Activated naive CD4-positive, alpha-beta T cell treated with anti-CD3 and anti-CD28 coated beads, Interleukin-2, amount 10 ng/mL, durations not matched to agents 7 days and 5 days (primary cell): ENCODE data around the gene BUD13.
"Not testable (repeated sequence)": the region's sequence is repeated elsewhere in the genome, so short reads cannot be mapped to it uniquely, and the experiment has no call there.

ENCODE experiments used
- CTCF ChIA-PET: fragments of 350-600 bp; sonication (Branson Sonifier 250); formaldehyde crosslinking; loops from one replicate; lab custom pipeline; 2021; ENCODE audit warnings: antibody characterized with exemption; lab: Charles Lee
- DNase-seq: peaks from one replicate; pipeline ENCODE4 v3.0.0-alpha.2; 2020
- H3K27ac Mint-ChIP-seq: one replicate; pipeline ENCODE4 v1.8.0; 2021; ENCODE audit warnings: mild to moderate bottlenecking, moderate library complexity, mixed read lengths
- H3K27me3 Mint-ChIP-seq: one replicate; pipeline ENCODE4 v1.8.0; 2021; ENCODE audit warnings: mild to moderate bottlenecking, mixed read lengths
- H3K36me3 Mint-ChIP-seq: one replicate; pipeline ENCODE4 v1.8.0; 2021; ENCODE audit warnings: mixed read lengths
- H3K4me1 Mint-ChIP-seq: one replicate; pipeline ENCODE4 v1.8.0; 2021; ENCODE audit warnings: mixed read lengths
- H3K4me3 Mint-ChIP-seq: one replicate; pipeline ENCODE4 v1.8.0; 2021; ENCODE audit warnings: mild to moderate bottlenecking, moderate library complexity, mixed read lengths
- H3K9me3 Mint-ChIP-seq: one replicate; pipeline ENCODE4 v1.8.0; 2021; ENCODE audit warnings: mixed read lengths

BUD13 gene

GRCh38 chr11:116801662-116802061 is 28.9 kb upstream of the BUD13 start:
- not testable (repeated sequence) for H3K4me1 Mint-ChIP-seq, DNase-seq, H3K9me3 Mint-ChIP-seq, H3K4me3 Mint-ChIP-seq, H3K27ac Mint-ChIP-seq, H3K36me3 Mint-ChIP-seq
- CTCF ChIA-PET: interaction anchor here (0.8 kb wide), 1 partner anchor 34 kb away, joined by 3 read pairs; no protein-coding TSS in a partner anchor
- peaks cover 53% of the 10 kb centered on the region for H3K27me3 Mint-ChIP-seq

GRCh38 chr11:116800610-116801009 is 27.8 kb upstream of the BUD13 start:
- no peaks in the 10 kb centered on the region for H3K9me3 Mint-ChIP-seq
- CTCF ChIA-PET: interaction anchor here (1.3 to 1.9 kb wide), 2 partner anchors 9 to 35 kb away, joined by 4 to 6 read pairs; partner anchors contain the start of gene APOA5

GRCh38 chr11:116798368-116798767 is 25.6 kb upstream of the BUD13 start:
- peaks cover 40% of the 10 kb centered on the region for H3K27me3 Mint-ChIP-seq
- H3K4me1 Mint-ChIP-seq: no peaks in the 10 kb centered on the region
- H3K36me3 Mint-ChIP-seq: no peaks in the 10 kb centered on the region
- H3K27ac Mint-ChIP-seq: no peak overlapping the region
- no peaks in the 10 kb centered on the region for H3K9me3 Mint-ChIP-seq
- DNase-seq: no peak
- CTCF ChIA-PET: interaction anchor here (0.6 to 1.9 kb wide), 2 partner anchors 37 to 340 kb away, joined by 3 to 4 read pairs; no protein-coding TSS in a partner anchor
- no peak overlapping the region for H3K4me3 Mint-ChIP-seq

More at GRCh38 chr11:116800610-116801009, 27.8 kb upstream of the BUD13 start:
- H3K36me3 Mint-ChIP-seq: no peaks in the 10 kb centered on the region
- H3K27ac Mint-ChIP-seq: no peak overlapping the region
- DNase-seq: no peak
- H3K4me3 Mint-ChIP-seq: no peak overlapping the region
- peaks cover 51% of the 10 kb centered on the region for H3K27me3 Mint-ChIP-seq
- no peaks in the 10 kb centered on the region for H3K4me1 Mint-ChIP-seq

GRCh38 chr11:116797816-116798215 is 25.0 kb upstream of the BUD13 start:
- H3K36me3 Mint-ChIP-seq: no peaks in the 10 kb centered on the region
- no peak overlapping the region for H3K4me3 Mint-ChIP-seq
- CTCF ChIA-PET: interaction anchor here (0.6 kb wide), 1 partner anchor 341 kb away, joined by 3 read pairs; no protein-coding TSS in a partner anchor
- no peak overlapping the region for H3K27ac Mint-ChIP-seq
- no peaks in the 10 kb centered on the region for H3K9me3 Mint-ChIP-seq
- peaks cover 41% of the 10 kb centered on the region for H3K27me3 Mint-ChIP-seq
- no peak for DNase-seq
- H3K4me1 Mint-ChIP-seq: no peaks in the 10 kb centered on the region

GRCh38 chr11:116796548-116796947 is 23.8 kb upstream of the BUD13 start:
- H3K4me3 Mint-ChIP-seq: no peak overlapping the region
- no peaks in the 10 kb centered on the region for H3K9me3 Mint-ChIP-seq
- CTCF ChIA-PET: interaction anchor here (1.0 to 1.5 kb wide), 2 partner anchors 39 to 313 kb away, joined by 3 to 7 read pairs; no protein-coding TSS in a partner anchor
- H3K36me3 Mint-ChIP-seq: no peaks in the 10 kb centered on the region
- DNase-seq: no peak
- H3K4me1 Mint-ChIP-seq: no peaks in the 10 kb centered on the region
- H3K27me3 Mint-ChIP-seq: peaks cover 37% of the 10 kb centered on the region
- H3K27ac Mint-ChIP-seq: no peak overlapping the region

GRCh38 chr11:116794851-116795250 is 22.1 kb upstream of the BUD13 start:
- no peaks in the 10 kb centered on the region for H3K36me3 Mint-ChIP-seq
- CTCF ChIA-PET: interaction anchor here (2.8 to 3.0 kb wide), 2 partner anchors 41 to 86 kb away, joined by 10 to 32 read pairs; no protein-coding TSS in a partner anchor
- H3K9me3 Mint-ChIP-seq: no peaks in the 10 kb centered on the region
- H3K4me3 Mint-ChIP-seq: no peak overlapping the region
- peaks cover 38% of the 10 kb centered on the region for H3K27me3 Mint-ChIP-seq
- DNase-seq: no peak
- H3K27ac Mint-ChIP-seq: no peak overlapping the region
- peaks cover 3% of the 10 kb centered on the region for H3K4me1 Mint-ChIP-seq

GRCh38 chr11:116793772-116794097 is 20.9 kb upstream of the BUD13 start:
- no peak for DNase-seq
- Mint-ChIP-seq H3K9me3 (no peaks in the 10 kb centered on the region), H3K36me3 (no peaks in the 10 kb centered on the region), H3K4me3 (no peak overlapping the region), H3K27ac (no peak overlapping the region), H3K27me3 (peaks cover 45% of the 10 kb centered on the region), H3K4me1 (peaks cover 7% of the 10 kb centered on the region)
- CTCF ChIA-PET: interaction anchor here (0.6 to 5.0 kb wide), 9 partner anchors 9 to 433 kb away, joined by 3 to 53 read pairs (median 3); no protein-coding TSS in a partner anchor

GRCh38 chr11:116792869-116793771 is 20.3 kb upstream of the BUD13 start:
- CTCF ChIA-PET: interaction anchor here (0.6 to 5.0 kb wide), 10 partner anchors 9 to 433 kb away, joined by 3 to 53 read pairs (median 5); partner anchors contain the start of gene BUD13
- Mint-ChIP-seq H3K27ac (no peak overlapping the region), H3K4me1 (peaks cover 13% of the 10 kb centered on the region), H3K27me3 (peaks cover 51% of the 10 kb centered on the region), H3K36me3 (no peaks in the 10 kb centered on the region), H3K9me3 (no peaks in the 10 kb centered on the region), H3K4me3 (no peak overlapping the region)
- no peak for DNase-seq

GRCh38 chr11:116792144-116792868 is 19.5 kb upstream of the BUD13 start:
- CTCF ChIA-PET: interaction anchor here (1.1 to 5.0 kb wide), 14 partner anchors 8 to 435 kb away, joined by 3 to 53 read pairs (median 7); partner anchors contain the start of genes BUD13 and PAFAH1B2
- peaks cover 16% of the 10 kb centered on the region for H3K4me1 Mint-ChIP-seq
- no peaks in the 10 kb centered on the region for H3K9me3 Mint-ChIP-seq
- H3K27ac Mint-ChIP-seq: no peak overlapping the region
- H3K4me3 Mint-ChIP-seq: no peak overlapping the region
- no peaks in the 10 kb centered on the region for H3K36me3 Mint-ChIP-seq
- peaks cover 53% of the 10 kb centered on the region for H3K27me3 Mint-ChIP-seq
- no peak for DNase-seq

GRCh38 chr11:116791813-116792143 is 19.0 kb upstream of the BUD13 start, which contains the start of gene APOA5:
APOA5 (minus strand) TSS chr11:116791879; CDS start chr11:116791860, 19 bp downstream.
- Mint-ChIP-seq H3K27ac (no peak within 1 kb of the TSS), H3K36me3 (peaks cover 4% of the 10 kb centered on the region), H3K27me3 (peaks cover 48% of the 10 kb centered on the region), H3K4me3 (no peak within 1 kb of the TSS), H3K4me1 (peaks cover 21% of the 10 kb centered on the region), H3K9me3 (no peaks in the 10 kb centered on the region)
- no peak for DNase-seq
- CTCF ChIA-PET: interaction anchor here (0.5 to 6.3 kb wide), 27 partner anchors 9 to 483 kb away, joined by 3 to 139 read pairs (median 5); partner anchors contain the start of genes APOA1, BUD13 and PAFAH1B2

GRCh38 chr11:116791002-116791812 is 18.4 kb upstream of the BUD13 start:
- Mint-ChIP-seq H3K4me1 (peaks cover 27% of the 10 kb centered on the region), H3K36me3 (peaks cover 9% of the 10 kb centered on the region), H3K27me3 (peaks cover 47% of the 10 kb centered on the region), H3K9me3 (no peaks in the 10 kb centered on the region), H3K4me3 (no peak overlapping the region), H3K27ac (no peak overlapping the region)
- peak; percentile 85 for DNase-seq
- CTCF ChIA-PET: interaction anchor here (0.5 to 6.3 kb wide), 33 partner anchors 9 to 483 kb away, joined by 3 to 139 read pairs (median 5); partner anchors contain the start of genes APOA1, BUD13, PAFAH1B2 and SIK3

GRCh38 chr11:116790167-116791001 is 17.6 kb upstream of the BUD13 start:
- Mint-ChIP-seq H3K27ac (no peak overlapping the region), H3K4me3 (no peak overlapping the region)
- CTCF ChIA-PET: interaction anchor here (0.9 to 6.3 kb wide), 28 partner anchors 10 to 439 kb away, joined by 3 to 139 read pairs (median 6); partner anchors contain the start of genes APOA1, BUD13 and SIK3

More at GRCh38 chr11:116790167-116791001, 17.6 kb upstream of the BUD13 start:
- Mint-ChIP-seq H3K36me3 (peaks cover 18% of the 10 kb centered on the region), H3K9me3 (no peaks in the 10 kb centered on the region), H3K4me1 (peaks cover 35% of the 10 kb centered on the region), H3K27me3 (peaks cover 44% of the 10 kb centered on the region)
- DNase-seq: no peak
